HG03060 (cell line): ENCODE measurements around the gene ANK2.
"Not testable (repeated sequence)": the region's sequence is repeated elsewhere in the genome, so short reads cannot be mapped to it uniquely, and the experiment has no call there.

Experiments
- ATAC-seq: cut with Tn5 transposase; IDR thresholded peaks from one replicate; pipeline ENCODE4 v1.9.1; 2021; ENCODE audit warnings: low read depth, moderate number of reproducible peaks; ENCODE audit not compliant: unreplicated experiment

Gene ANK2

GRCh38 chr4:113181289-113182007 lies 132.0 kb downstream of the ANK2 start:
- ATAC-seq = no peak

GRCh38 chr4:113183032-113183605 lies 133.7 kb downstream of the ANK2 start:
- ATAC-seq = no peak

- not testable (repeated sequence) for ATAC-seq
Observed at GRCh38 chr4:113186220-113186619, 136.8 kb downstream of the ANK2 start.

- no peak for ATAC-seq
Observed at GRCh38 chr4:113186913-113187312, 137.5 kb downstream of the ANK2 start.

- ATAC-seq = no peak
Observed at GRCh38 chr4:113187358-113187757, 137.9 kb downstream of the ANK2 start.

- ATAC-seq = no peak
Observed at GRCh38 chr4:113189546-113189945, 140.1 kb downstream of the ANK2 start.

- ATAC-seq = no peak
Observed at GRCh38 chr4:113209153-113209552, 159.7 kb downstream of the ANK2 start.

- ATAC-seq = no peak
Observed at GRCh38 chr4:113209652-113210320, 160.3 kb downstream of the ANK2 start.

GRCh38 chr4:113212613-113213012 lies 163.2 kb downstream of the ANK2 start:
- ATAC-seq = no peak

- ATAC-seq = no peak
Observed at GRCh38 chr4:113221990-113222389, 172.5 kb downstream of the ANK2 start.

- no peak for ATAC-seq
Observed at GRCh38 chr4:113222471-113222870, 173.0 kb downstream of the ANK2 start.

- no peak for ATAC-seq
Observed at GRCh38 chr4:113223001-113223400, 173.5 kb downstream of the ANK2 start.

GRCh38 chr4:113232194-113232593 lies 182.7 kb downstream of the ANK2 start:
- ATAC-seq = no peak

GRCh38 chr4:113236916-113237315 lies 187.5 kb downstream of the ANK2 start:
- no peak for ATAC-seq

- no peak for ATAC-seq
Observed at GRCh38 chr4:113243312-113243711, 193.9 kb downstream of the ANK2 start.

GRCh38 chr4:113244747-113245146 lies 195.3 kb downstream of the ANK2 start:
- ATAC-seq = not testable (repeated sequence)

- no peak for ATAC-seq
Observed at GRCh38 chr4:113248320-113248719, 198.9 kb downstream of the ANK2 start.

- ATAC-seq = no peak
Observed at GRCh38 chr4:113255628-113256027, 206.2 kb downstream of the ANK2 start.

- ATAC-seq = no peak
Observed at GRCh38 chr4:113256946-113257345, 207.5 kb downstream of the ANK2 start.

- no peak for ATAC-seq
Observed at GRCh38 chr4:113260688-113261087, 211.2 kb downstream of the ANK2 start.

GRCh38 chr4:113263274-113263673 lies 213.8 kb downstream of the ANK2 start:
- no peak for ATAC-seq
